Endothelial cell of umbilical vein (primary cell): ENCODE results near the gene TMEM120A. TPM values are rescaled to one million over a fixed set of nuclear protein-coding genes. Genes with fewer than 3 reads are reported as not detected.
A peak's percentile ranks its signal among the peaks of the same experiment; 100 is the strongest.

Experiments
- BruUV-seq: library from RNA; stranded (reverse); fragments of 400-500 nt; replicated peaks from 2 replicates; lab custom pipeline; 2021; lab: Mats Ljungman, UMichigan
- CTCF ChIA-PET: fragments of 300-600, 350-600 bp; sonication (Branson Sonifier 250); formaldehyde crosslinking; loops from one replicate; lab custom pipeline; 2021; ENCODE audit warnings: antibody characterized with exemption, inconsistent platforms; lab: Charles Lee
- POLR2A ChIA-PET: fragments of 300-600, 350-600 bp; sonication (Branson Sonifier 250); formaldehyde crosslinking; loops from one replicate; lab custom pipeline; 2021; ENCODE audit warnings: antibody characterized with exemption, inconsistent platforms; lab: Charles Lee
- DNase-seq: peaks from one replicate; pipeline ENCODE4 v3.0.0-alpha.2; 2011; ENCODE audit warnings: low read depth, low spot score
- FAIRE-seq: peaks from 2 replicates; lab custom pipeline; 2011; peaks lifted over from hg19 to GRCh38; lab: Jason Lieb, UNC
- H2AFZ ChIP-seq: 2 replicates; pipeline ENCODE4 v1.6.0; 2012; ENCODE audit warnings: low read depth, low read length, control low read depth, inconsistent platforms
- H3K27ac ChIP-seq: 2 replicates; pipeline ENCODE4 v1.5.1; 2011; ENCODE audit warnings: low read depth, mild to moderate bottlenecking, control low read depth, low read length, moderate library complexity; ENCODE audit not compliant: insufficient read depth
- H3K27me3 ChIP-seq, 2 experiments: 2 replicates each; pipeline versions ENCODE4 v1.6.0 to v1.6.1; 2011; ENCODE audit warnings: low read length in 2 of 2, mixed read lengths in 1 of 2; ENCODE audit not compliant: control insufficient read depth in 2 of 2, insufficient read depth in 2 of 2
- H3K36me3 ChIP-seq, 2 experiments: 2 replicates in 1 of 2; 3 replicates in 1 of 2; pipeline ENCODE4 v1.5.1; 2011; ENCODE audit warnings: low read length in 2 of 2, mild to moderate bottlenecking in 1 of 2, moderate library complexity in 1 of 2; ENCODE audit not compliant: control insufficient read depth in 2 of 2, insufficient read depth in 2 of 2; ENCODE audit errors: extremely low read depth in 1 of 2
- H3K4me1 ChIP-seq: 3 replicates; pipeline ENCODE4 v1.5.1; 2011; ENCODE audit warnings: mild to moderate bottlenecking, low read length; ENCODE audit not compliant: control insufficient read depth, insufficient read depth; ENCODE audit errors: extremely low read depth
- H3K4me2 ChIP-seq: 2 replicates; pipeline ENCODE4 v1.6.1; 2011; ENCODE audit warnings: low read length, control low read depth, mixed read lengths; ENCODE audit not compliant: insufficient read depth
- H3K4me3 ChIP-seq, 3 experiments: fragments of 200-600 bp in 1 of 3; sonication (generic), shearing (Covaris generic) in 1 of 3; replicated peaks in 1 of 3; 2 replicates each; pipeline ENCODE4 v1.5.1; 2011 to 2016; ENCODE audit warnings: control low read depth in 3 of 3, low read length in 3 of 3, mild to moderate bottlenecking in 2 of 3, inconsistent platforms in 1 of 3, low read depth in 1 of 3, moderate library complexity in 1 of 3; ENCODE audit not compliant: insufficient read depth in 1 of 3
- H3K79me2 ChIP-seq: 2 replicates; pipeline ENCODE4 v1.6.0; 2012; ENCODE audit warnings: low read length, inconsistent platforms; ENCODE audit not compliant: control insufficient read depth, insufficient read depth
- H3K9ac ChIP-seq: replicated peaks from 2 replicates; pipeline ENCODE3; 2011; ENCODE audit warnings: low read length, control low read depth; ENCODE audit not compliant: insufficient read depth; ENCODE audit errors: extremely low read depth
- H3K9me1 ChIP-seq: replicated peaks from 3 replicates; pipeline ENCODE4 v1.6.0; 2011; ENCODE audit warnings: mild to moderate bottlenecking, low read length; ENCODE audit not compliant: control insufficient read depth, insufficient read depth; ENCODE audit errors: extremely low read depth
- H3K9me3 ChIP-seq: replicated peaks from 2 replicates; pipeline ENCODE4 v1.5.1; 2012; ENCODE audit warnings: low read length, inconsistent platforms; ENCODE audit not compliant: control insufficient read depth, insufficient read depth
- H4K20me1 ChIP-seq: replicated peaks from 2 replicates; pipeline ENCODE3; 2011; ENCODE audit warnings: mild to moderate bottlenecking, low read length; ENCODE audit not compliant: control insufficient read depth, insufficient read depth; ENCODE audit errors: extremely low read depth
- FOS ChIP-seq: IDR thresholded peaks from 2 replicates; pipeline ENCODE4 v1.6.1; 2011; ENCODE audit warnings: mild to moderate bottlenecking, low read length, moderate library complexity, borderline replicate concordance; ENCODE audit not compliant: insufficient read depth
- GATA2 ChIP-seq: IDR thresholded peaks from 2 replicates; pipeline ENCODE4 v1.7.0; 2011; ENCODE audit warnings: low read depth, mild to moderate bottlenecking, moderate library complexity, mixed read lengths, low read length; ENCODE audit not compliant: insufficient read length, insufficient read depth
- MAX ChIP-seq: IDR thresholded peaks from 2 replicates; pipeline ENCODE4 v1.6.1; 2011; ENCODE audit not compliant: insufficient read depth, insufficient read length
- MYC ChIP-seq: IDR thresholded peaks from one replicate; pipeline ENCODE4 v1.6.1; 2011; ENCODE audit warnings: mild to moderate bottlenecking, low read depth, low read length
- POLR2A ChIP-seq: IDR thresholded peaks from 2 replicates; pipeline ENCODE4 v1.6.1; 2012; ENCODE audit warnings: low read depth, mild to moderate bottlenecking, control low read depth, low read length
- dilution Hi-C: fragments of 300-500 bp; cut with MboI; formaldehyde crosslinking; loops from one replicate; pipeline ENCODE4 v1.15.0; 2019; ENCODE audit warnings: low sequenced_read_pairs; ENCODE audit not compliant: extremely low pct_ligation_motif_present
- intact Hi-C: fragments of 100-400 bp; cut with micrococcal nuclease; formaldehyde crosslinking; loops from one replicate; pipeline ENCODE4 v1.10.0; 2022
- polyA plus RNA-seq, 4 experiments: library from polyadenylated mRNA; depleted of rRNA in 3 of 4; stranded (reverse) in 3 of 4; unstranded in 1 of 4; fragments of >200 nt; gene quantifications; 2 replicates each; pipeline versions ENCODE4 v1.2.1 to v1.2.3, GENCODE V29; 2011 to 2012; ENCODE audit warnings: missing spikeins in 1 of 4
- total RNA-seq: library from RNA; stranded (reverse); gene quantifications from 2 replicates; pipeline ENCODE4 v1.2.3, GENCODE V29; 2021
- TF ChIP-seq, protein P1 (sequence below), 2 donors: IDR thresholded peaks; 1 replicate in 1 of 2; 2 replicates in 1 of 2; pipeline ENCODE4 v1.5.1; 2011; ENCODE audit warnings: low read length in 2 of 2, mild to moderate bottlenecking in 2 of 2, moderate library complexity in 2 of 2, control low read depth in 1 of 2, inconsistent platforms in 1 of 2, low read depth in 1 of 2; ENCODE audit not compliant: insufficient read depth in 1 of 2; ENCODE audit errors: extremely low read depth in 1 of 2

TMEM120A gene
- total and polyA plus RNA-seq, 2 donors (not counting 3 experiments of a cell fraction or from before 2014, with no cell fraction given), result 38.6 to 133 TPM

GRCh38 chr7:76009672-76010600 lies 15.5 kb upstream of the TMEM120A start:
- no peak for TF ChIP-seq POLR2A
- TF ChIP-seq MAX, result no peak
- no peak for TF ChIP-seq MYC
- no peak for TF ChIP-seq FOS
- TF ChIP-seq GATA2, result no peak
- TF ChIP-seq, protein P1, sequence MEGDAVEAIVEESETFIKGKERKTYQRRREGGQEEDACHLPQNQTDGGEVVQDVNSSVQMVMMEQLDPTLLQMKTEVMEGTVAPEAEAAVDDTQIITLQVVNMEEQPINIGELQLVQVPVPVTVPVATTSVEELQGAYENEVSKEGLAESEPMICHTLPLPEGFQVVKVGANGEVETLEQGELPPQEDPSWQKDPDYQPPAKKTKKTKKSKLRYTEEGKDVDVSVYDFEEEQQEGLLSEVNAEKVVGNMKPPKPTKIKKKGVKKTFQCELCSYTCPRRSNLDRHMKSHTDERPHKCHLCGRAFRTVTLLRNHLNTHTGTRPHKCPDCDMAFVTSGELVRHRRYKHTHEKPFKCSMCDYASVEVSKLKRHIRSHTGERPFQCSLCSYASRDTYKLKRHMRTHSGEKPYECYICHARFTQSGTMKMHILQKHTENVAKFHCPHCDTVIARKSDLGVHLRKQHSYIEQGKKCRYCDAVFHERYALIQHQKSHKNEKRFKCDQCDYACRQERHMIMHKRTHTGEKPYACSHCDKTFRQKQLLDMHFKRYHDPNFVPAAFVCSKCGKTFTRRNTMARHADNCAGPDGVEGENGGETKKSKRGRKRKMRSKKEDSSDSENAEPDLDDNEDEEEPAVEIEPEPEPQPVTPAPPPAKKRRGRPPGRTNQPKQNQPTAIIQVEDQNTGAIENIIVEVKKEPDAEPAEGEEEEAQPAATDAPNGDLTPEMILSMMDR (IDR thresholded peaks at IDR 0.05; ENCODE audit: extremely low read depth in 1 of 2, insufficient read depth in 1 of 2, low read depth in 1 of 2, low read length in 2 of 2), result no peak
- CTCF ChIA-PET, result interaction anchor here (1.0 to 2.7 kb wide), 5 partner anchors 10 to 144 kb away, joined by 3 to 26 read pairs (median 11); no protein-coding TSS in a partner anchor
- H3K4me3 ChIP-seq, result no peak overlapping the region
- peaks cover 0 to 5% of the 10 kb centered on the region in 2 experiments for H3K36me3 ChIP-seq
- peak; percentile 53 for FAIRE-seq
- dilution Hi-C loops, result no loop called here
- H3K4me2 ChIP-seq, result no peak overlapping the region
- H3K4me1 ChIP-seq, result peaks cover 35% of the 10 kb centered on the region
- DNase-seq, result peak; percentile 27
- BruUV-seq, result no TSS peak
- peak overlapping the region; percentile 95 for H3K27ac ChIP-seq
- H3K27me3 ChIP-seq, result no peaks in the 10 kb centered on the region
- no peaks in the 10 kb centered on the region for H3K9me3 ChIP-seq
- POLR2A ChIA-PET, result no interaction called here
- no peaks in the 10 kb centered on the region for H4K20me1 ChIP-seq
- H3K9me1 ChIP-seq, result no peaks in the 10 kb centered on the region
- no peaks in the 10 kb centered on the region for H3K79me2 ChIP-seq
- H2AFZ ChIP-seq, result peak overlapping the region; percentile 49
- intact Hi-C loops, result loop anchor here (5.0 kb wide), 1 partner anchor 243 kb away; no protein-coding TSS in a partner anchor
- H3K9ac ChIP-seq, result peak overlapping the region; percentile 59
